GM08714 (cell line): ENCODE results near the gene NKX2-3.
A peak's percentile ranks its signal among the peaks of the same experiment; 100 is the strongest.

ENCODE experiments used
- H3K4me3 ChIP-seq: fragments of 200-500 bp; sonication (Bioruptor generic); 2 replicates; pipeline ENCODE4 v1.5.1; 2014; ENCODE audit warnings: mild to moderate bottlenecking, low read length, inconsistent platforms
- ZNF274 ChIP-seq: IDR thresholded peaks from 2 replicates; pipeline ENCODE4 v1.6.1; 2012; ENCODE audit warnings: mild to moderate bottlenecking, low read depth, low read length

Gene NKX2-3

DNA sequence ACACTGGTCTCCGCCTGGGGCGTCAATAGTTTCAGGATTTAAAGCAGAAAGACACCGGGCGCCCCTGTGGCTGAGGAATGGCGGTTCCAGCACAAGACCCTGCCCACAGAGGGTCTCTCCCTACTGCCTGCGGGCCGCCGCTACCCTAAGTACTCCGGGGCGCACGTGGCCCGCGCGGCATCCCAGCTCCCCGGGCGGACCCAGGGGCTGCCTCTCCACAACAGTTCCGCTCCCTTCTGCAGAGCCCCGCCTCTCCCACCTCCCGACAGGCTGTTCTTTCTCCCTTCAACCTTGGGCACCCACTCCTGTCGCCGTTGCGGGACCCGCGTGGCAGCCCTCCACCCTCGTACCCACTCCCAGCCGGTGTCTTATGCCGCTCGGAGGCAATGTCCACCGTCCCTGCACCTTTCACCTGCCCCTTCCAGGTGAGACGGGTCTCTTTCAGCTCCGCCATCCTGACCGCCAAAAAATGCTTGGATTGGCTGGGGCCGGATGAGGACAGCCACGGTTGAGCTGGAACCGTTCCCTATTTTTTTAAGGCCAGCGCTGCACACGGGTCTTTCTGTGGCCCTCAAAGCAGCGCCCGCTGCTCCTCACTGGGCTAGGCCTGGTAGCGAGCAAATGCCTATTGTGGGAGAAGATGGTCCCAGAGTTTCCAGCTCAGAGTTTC lies 1.6 kb upstream of the NKX2-3 start:
- no peak overlapping the region for H3K4me3 ChIP-seq
- no peak for TF ChIP-seq ZNF274

DNA sequence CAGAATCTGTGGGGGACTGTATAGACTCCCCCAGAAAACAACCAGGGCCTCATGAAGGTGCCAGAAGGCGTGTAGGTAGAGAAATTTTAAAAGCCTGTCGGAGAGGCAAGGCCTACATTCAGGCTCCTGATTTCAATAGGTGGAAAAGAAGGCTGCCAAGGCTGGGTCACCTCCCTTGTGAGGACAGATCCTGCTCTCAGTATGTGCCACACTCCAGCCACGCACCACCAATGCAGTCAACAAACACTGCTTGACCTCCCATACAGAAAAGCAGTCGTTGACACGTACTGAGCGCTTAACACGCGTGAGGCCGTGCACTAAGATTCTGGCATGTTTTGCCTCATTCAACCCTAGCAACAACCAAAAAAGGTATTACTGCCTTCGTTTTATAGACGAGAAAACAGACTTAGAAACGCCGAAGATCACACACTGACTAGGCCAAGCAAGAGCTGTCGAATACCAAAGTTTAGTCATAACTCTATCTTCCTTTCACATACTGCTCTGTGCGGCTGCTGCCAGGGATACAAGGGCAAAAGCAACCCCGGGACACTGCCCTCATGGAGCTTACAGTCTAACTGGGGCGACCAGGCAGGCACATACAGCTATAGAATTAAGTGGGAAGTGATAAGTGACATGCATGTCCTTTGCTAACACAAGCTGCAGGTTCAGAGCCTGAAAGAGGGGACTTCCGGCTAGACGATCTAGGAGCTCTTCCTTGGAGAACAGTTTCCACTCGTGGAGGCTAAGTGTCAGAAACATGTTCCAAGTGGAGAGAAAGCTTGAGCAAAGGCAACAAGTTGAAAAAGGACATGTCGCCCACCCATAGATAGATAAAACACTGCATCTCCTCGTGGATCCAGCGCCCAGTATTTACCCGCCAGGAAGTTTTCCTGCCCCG lies 797 bp upstream of the NKX2-3 start:
- no peak for TF ChIP-seq ZNF274
- peak overlapping the region; percentile 7; the same call in 1 of the 2 replicates for H3K4me3 ChIP-seq

DNA sequence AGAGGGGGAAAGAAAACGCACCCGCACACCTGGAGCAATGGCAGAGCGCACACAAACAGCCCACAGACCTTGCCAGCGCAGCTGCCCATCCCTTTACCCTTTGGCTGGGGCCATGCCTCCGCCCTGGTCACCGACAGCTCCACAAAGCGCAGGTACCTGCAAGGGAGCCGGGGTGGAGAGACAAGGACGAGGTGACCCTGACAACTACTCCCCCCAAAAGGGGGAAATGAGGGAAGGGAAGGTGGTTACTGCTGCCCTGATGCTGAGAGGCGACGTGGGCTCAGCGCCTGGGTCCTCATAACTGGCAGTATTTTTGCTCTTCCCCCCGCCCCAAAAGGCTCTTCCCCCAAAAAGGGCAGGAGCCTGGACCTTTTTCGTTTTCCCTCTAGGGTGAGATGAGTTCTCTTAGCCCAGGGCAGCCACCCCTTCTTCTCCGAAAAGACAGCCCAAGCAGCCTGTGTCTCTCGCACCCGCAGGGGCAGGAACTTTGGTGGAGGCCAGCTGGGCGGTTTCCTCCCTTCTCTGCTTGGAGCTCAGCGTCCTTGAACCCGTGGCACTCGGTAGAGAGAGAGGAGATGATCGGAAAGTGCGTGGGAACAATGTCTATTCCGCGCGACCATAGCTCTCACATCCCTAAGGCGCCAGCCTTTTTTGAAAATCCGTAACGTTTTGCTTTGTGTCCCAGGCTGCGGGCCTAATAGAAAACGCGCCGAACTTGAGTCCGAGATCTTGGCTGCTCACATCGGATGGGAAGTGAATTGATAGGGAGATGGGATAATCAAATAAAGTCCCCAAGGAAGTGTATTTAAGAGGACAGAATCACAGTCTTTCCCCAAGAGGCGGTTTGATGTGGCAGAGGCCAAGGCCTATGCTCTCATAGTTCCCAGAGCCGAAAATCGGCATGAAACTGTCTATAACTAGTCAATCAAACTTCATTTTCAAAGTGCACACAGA lies 1.0 kb downstream of the NKX2-3 start:
- no peak overlapping the region for H3K4me3 ChIP-seq
- no peak for TF ChIP-seq ZNF274

DNA sequence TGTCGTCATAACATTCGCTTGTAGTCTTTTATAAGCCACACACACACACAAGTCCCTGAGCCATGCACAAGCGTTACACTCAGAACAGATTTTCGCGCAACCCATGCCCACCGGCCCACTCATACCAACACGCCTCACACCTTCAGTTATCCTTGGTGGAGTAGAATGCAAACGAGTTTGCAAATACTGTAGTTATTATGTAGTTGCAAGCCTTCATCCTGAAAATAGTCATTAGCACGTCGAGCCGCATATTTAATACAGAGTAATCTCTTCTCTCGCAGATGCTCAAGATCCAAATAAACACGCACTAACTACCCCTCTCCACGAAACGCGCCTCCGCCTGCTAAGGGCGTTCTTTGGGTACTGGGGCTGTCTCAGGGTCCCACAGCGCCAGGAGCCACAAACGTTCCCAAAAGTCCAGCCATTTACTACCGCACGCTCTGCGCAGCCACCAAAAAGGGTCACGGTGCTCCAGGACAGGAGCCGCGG lies 1.8 kb downstream of the NKX2-3 start:
- TF ChIP-seq ZNF274: no peak

DNA sequence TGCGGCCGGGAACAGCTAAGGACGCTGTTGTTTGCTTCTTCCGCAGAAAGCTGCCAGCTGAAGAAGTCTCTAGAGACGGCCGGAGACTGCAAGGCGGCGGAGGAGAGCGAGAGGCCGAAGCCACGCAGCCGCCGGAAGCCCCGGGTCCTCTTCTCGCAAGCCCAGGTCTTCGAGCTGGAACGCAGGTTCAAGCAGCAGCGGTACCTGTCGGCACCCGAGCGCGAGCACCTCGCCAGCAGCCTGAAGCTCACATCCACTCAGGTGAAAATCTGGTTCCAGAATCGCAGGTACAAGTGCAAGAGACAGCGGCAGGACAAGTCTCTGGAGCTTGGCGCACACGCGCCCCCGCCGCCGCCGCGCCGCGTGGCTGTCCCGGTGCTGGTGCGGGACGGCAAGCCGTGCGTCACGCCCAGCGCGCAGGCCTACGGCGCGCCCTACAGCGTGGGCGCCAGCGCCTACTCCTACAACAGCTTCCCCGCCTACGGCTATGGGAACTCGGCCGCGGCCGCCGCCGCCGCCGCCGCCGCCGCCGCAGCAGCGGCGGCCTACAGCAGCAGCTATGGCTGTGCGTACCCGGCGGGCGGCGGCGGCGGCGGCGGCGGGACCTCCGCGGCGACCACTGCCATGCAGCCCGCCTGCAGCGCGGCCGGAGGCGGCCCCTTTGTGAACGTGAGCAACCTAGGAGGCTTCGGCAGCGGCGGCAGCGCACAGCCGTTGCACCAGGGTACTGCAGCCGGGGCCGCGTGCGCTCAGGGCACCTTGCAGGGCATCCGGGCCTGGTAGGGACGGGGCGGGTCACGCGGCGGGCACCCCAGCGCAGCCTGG lies 2.4 kb downstream of the NKX2-3 start:
- peak overlapping the region; percentile 37; the same call in 1 of the 2 replicates for H3K4me3 ChIP-seq
- TF ChIP-seq ZNF274: no peak

More for the DNA sequence above, 1.8 kb downstream of the NKX2-3 start:
- H3K4me3 ChIP-seq: no peak overlapping the region; the same call in 1 of the 2 replicates

DNA sequence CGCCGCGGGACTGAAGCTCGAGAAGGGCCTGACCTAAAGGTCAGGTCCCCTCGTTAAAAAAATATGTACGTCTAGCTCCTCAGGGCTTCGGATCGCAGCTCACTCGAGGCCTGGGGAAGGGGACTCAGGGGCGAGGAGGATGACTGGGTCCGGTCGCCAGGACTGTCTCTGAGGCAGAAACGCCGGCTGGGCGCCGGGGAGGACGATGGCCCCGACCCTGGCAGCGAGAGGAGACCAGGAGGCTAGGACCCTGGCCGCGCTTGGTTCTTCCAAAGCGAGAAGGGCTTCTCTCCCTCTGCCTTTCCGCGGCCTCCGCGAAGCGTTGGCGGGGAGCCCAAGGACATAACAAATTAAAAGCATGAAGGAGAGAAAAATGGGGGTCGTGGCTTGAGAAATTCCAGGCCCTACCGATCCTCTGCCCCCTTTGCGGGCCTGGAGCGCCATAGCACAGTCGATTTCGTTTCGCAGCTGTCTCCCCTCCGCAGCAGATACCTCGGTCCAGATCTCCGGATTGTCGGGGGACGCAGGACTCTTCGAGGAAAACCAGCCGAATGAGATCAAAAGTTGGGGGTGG lies 3.1 kb downstream of the NKX2-3 start:
- TF ChIP-seq ZNF274: no peak
- H3K4me3 ChIP-seq: peak overlapping the region; percentile 4; the same call in 1 of the 2 replicates

DNA sequence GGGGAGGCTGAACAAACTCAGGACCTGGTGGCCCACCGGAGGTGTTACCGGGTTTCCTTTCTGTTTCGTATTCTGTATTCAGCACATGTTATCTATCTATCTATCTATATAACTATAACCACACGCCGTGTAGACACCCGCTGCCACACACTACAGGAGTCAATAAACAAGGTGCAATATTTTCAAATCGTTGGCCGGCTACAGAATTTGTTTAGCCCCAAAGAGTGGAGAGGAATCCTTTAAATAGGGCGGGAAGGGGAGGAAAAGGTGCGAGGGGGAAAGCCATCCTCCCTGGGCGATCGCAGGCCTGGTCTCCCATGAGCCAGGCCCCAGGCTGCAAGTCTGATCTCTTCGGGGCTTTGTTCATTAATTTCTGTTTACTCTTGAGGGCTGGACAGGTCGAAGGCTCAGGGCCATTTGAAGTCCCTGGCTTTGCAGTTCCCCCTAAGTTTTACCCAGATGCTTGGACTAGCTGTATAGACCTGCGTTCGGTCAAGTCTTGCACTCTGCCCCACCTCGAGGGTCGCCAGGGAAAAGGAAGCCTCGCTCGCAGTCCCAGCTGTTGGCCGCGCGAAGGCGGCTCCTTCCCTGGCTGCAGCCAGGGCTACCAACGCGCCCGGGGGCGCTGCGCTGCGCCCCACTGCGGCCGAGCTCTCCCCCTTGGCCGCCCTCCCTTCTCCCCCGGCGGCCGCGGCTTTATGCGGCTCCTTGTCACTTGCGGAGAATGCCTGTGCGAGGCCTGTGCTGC lies 3.8 kb downstream of the NKX2-3 start:
- TF ChIP-seq ZNF274: no peak
- H3K4me3 ChIP-seq: no peak overlapping the region; the same call in 1 of the 2 replicates

DNA sequence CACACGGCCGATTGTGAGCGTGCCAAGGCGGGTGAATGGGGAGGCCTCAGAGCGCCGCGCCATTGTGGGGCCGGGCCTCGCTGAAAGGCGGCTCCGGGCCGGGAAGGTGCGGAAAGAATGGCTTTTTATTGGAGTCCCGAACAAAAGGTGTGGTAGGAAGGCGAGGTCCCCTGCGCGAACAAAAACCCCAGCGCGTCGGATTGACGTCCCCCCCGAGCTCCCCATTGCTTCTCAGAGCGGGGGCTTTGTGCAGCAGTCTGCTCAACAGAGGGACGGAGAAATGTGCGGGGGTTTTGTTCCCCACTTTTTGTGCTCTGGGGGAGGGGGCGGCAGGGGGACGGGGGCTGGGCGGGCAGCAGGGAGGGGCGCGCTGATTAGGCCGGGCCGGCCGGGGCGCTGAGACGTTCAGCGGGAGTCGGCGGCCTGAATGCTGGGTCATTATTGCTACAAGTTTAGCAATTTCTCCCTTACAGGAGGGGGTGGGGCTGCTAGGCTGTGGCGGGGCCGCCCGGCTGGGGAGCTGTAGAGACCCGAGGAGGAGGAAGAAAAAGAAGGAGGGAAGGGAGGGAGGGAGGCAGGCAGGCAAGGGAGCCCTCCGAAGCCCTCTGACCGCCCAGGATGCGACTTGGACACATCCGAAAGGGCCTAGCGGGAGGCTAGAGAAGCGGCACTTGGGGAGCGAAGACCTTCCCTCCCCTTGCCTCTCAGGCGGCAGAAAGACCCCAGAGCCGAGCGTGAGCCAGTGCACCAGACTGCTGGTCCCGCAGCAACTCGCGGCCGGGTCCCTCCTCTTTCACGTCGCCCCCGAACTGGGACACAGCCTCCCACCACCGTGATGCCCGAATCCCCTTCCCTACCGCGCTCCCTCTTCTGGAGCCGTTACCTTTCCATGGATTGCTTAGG lies 4.6 kb downstream of the NKX2-3 start:
- H3K4me3 ChIP-seq: no peak overlapping the region
- TF ChIP-seq ZNF274: no peak

DNA sequence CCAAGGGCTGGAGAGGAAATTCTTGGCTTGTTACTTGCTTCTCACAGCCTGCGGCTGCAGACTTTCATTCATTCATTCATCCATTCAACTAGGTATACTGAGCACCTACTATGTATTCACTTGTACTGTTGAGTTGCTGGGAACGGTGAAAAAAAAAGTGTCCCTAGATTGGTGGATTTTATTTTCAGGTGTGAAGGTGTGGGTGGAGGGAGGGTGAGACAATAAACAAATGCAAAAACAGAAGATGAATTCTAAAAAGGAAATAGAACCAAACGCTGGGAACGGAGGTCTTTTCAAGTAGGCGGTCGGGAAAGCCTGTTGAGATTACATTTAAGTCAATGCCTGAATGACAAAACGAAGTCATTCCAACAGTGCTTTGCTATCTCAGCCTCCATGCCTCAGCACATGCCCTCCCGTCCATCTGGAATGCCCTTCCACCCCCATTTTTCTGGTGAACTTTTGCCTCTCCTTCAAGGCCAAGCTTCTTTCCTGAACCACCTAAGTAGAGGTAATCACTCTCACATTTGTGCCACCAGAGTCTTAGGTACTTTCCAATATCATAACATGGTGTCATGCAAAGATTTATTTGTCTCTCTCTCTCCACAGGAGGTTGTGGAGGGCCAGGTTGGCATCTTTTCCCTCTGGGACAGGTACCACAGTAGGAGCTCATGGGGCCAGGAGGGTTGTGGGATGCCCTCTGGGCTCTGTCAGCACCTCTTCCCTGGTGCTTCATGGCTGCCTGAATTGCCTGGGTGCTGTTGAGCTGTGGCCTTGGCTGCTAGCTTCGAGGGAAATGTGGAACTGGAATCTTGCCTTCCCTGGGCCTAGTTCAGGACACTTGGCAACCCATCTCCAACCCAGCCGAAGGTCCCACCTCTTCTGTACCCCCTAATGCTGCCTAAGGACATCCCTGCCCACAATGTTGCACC lies 5.5 kb downstream of the NKX2-3 start:
- H3K4me3 ChIP-seq: no peak overlapping the region
- TF ChIP-seq ZNF274: no peak

DNA sequence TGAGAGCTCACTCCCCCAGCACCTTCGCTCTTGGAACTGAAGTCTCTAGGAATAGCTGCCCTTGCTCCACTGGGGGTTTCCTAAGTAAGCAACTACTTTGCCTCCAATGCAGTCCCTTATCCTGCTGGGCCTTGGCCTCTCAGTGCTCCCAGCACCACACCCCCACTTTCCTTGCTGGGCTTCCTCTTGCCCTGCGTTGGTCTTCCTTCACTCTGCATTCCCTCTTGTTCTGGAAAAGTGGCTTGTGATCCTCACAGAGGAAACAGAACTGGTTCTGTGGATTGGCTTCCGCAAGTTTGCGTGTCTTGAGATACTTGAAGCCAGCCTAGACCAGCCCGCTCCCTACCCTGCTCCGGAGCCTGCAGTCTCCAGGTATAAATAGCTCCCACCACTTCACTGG lies 6.4 kb downstream of the NKX2-3 start:
- H3K4me3 ChIP-seq: no peak overlapping the region
- no peak for TF ChIP-seq ZNF274

DNA sequence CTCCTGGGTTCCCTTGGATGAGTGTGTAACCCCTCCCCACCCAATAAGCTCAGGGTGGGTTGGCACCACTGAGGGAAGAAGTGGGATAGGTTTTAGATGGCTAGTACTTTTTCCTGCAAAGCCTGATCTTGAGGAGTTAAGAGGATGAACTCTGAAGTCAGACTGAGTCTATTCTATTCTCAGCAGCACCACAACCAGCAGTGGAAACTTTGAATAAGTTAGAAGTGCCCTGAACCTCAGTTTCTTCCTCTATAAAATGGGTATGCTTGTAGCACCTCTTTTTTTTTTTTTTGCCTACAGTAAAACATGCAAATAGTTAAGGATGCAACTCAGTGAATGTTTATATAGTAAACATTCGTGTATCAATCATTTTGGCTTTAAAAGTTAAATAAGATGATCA lies 7.1 kb downstream of the NKX2-3 start:
- no peak for TF ChIP-seq ZNF274

More for the DNA sequence above, 7.1 kb downstream of the NKX2-3 start:
- H3K4me3 ChIP-seq: no peak overlapping the region
